MM.1S (cell line): Measurements from ENCODE around the gene ANKRD65.

ENCODE experiments used
- DNase-seq: peaks from one replicate; pipeline ENCODE4 v3.0.0-alpha.2; 2015
- H2AFZ ChIP-seq: fragments of 300-600 bp; sonication (generic); 2 replicates; pipeline ENCODE4 v1.6.0; 2016; ENCODE audit warnings: antibody characterized with exemption, low read length
- H3F3A ChIP-seq: fragments of 300-600 bp; sonication (generic); 2 replicates; pipeline ENCODE4 v1.6.1; 2016; ENCODE audit warnings: mild to moderate bottlenecking, antibody characterized with exemption, low read length, moderate library complexity, mixed read lengths; ENCODE audit not compliant: insufficient read depth
- H3K27ac ChIP-seq: fragments of 300-600 bp; sonication (generic); 2 replicates; pipeline ENCODE4 v1.5.1; 2016; ENCODE audit warnings: mild to moderate bottlenecking, low read length
- H3K27me3 ChIP-seq: fragments of 300-600 bp; sonication (generic); replicated peaks from 2 replicates; pipeline ENCODE4 v1.6.0; 2016; ENCODE audit warnings: low read length; ENCODE audit not compliant: insufficient read depth
- H3K36me3 ChIP-seq: fragments of 300-600 bp; sonication (generic); replicated peaks from 2 replicates; pipeline ENCODE4 v1.6.1; 2016; ENCODE audit warnings: mild to moderate bottlenecking, low read length, mixed read lengths; ENCODE audit not compliant: insufficient read depth
- H3K4me1 ChIP-seq: fragments of 300-600 bp; sonication (generic); 2 replicates; pipeline ENCODE4 v1.6.1; 2016; ENCODE audit warnings: low read length, mixed read lengths
- H3K4me2 ChIP-seq: fragments of 300-600 bp; sonication (generic); 2 replicates; pipeline ENCODE4 v1.6.0; 2016; ENCODE audit warnings: low read depth, low read length
- H3K4me3 ChIP-seq: fragments of 300-600 bp; sonication (generic); 2 replicates; pipeline ENCODE4 v1.5.1; 2016; ENCODE audit warnings: low read length, mixed read lengths
- H3K79me2 ChIP-seq: fragments of 300-600 bp; sonication (generic); 2 replicates; pipeline ENCODE4 v1.6.1; 2016; ENCODE audit warnings: mixed run types, low read length, mixed read lengths
- H3K9ac ChIP-seq: fragments of 300-600 bp; sonication (generic); 2 replicates; pipeline ENCODE4 v1.6.1; 2016; ENCODE audit warnings: low read length, mixed read lengths
- H3K9me2 ChIP-seq: fragments of 300-600 bp; sonication (generic); replicated peaks from 2 replicates; pipeline ENCODE4 v1.6.1; 2016; ENCODE audit warnings: mild to moderate bottlenecking, low read length, mixed read lengths; ENCODE audit not compliant: insufficient read depth
- H3K9me3 ChIP-seq: fragments of 300-600 bp; sonication (generic); replicated peaks from 2 replicates; pipeline ENCODE4 v1.6.1; 2016; ENCODE audit warnings: mild to moderate bottlenecking, low read length, mixed read lengths; ENCODE audit not compliant: insufficient read depth
- H4K20me1 ChIP-seq: fragments of 300-600 bp; sonication (generic); 2 replicates; pipeline ENCODE4 v1.6.1; 2016; ENCODE audit warnings: mild to moderate bottlenecking, low read length, moderate library complexity, mixed read lengths; ENCODE audit not compliant: insufficient read depth
- CTCF ChIP-seq: fragments of 300-600 bp; sonication (generic); IDR thresholded peaks from 2 replicates; pipeline ENCODE4 v1.5.1; 2016; ENCODE audit warnings: antibody characterized with exemption, low read length, mixed read lengths
- EZH2 ChIP-seq: fragments of 300-600 bp; sonication (generic); optimal IDR thresholded peaks from 2 replicates; pipeline ENCODE3; 2017; ENCODE audit warnings: low read depth, mild to moderate bottlenecking, antibody characterized with exemption, low read length, mixed read lengths
- EZH2phosphoT487 ChIP-seq: fragments of 300-600 bp; sonication (generic); IDR thresholded peaks from 2 replicates; pipeline ENCODE4 v1.6.1; 2018; ENCODE audit warnings: antibody characterized with exemption, low read length

ANKRD65 gene

GRCh38 chr1:1432951-1433803, 12.1 kb upstream of the ANKRD65 start:
- Histone ChIP-seq H3K4me1 (no peaks in the 10 kb centered on the region), H3K27me3 (peaks cover 72% of the 10 kb centered on the region), H4K20me1 (no peaks in the 10 kb centered on the region), H2AFZ (no peak overlapping the region), H3K9ac (no peak overlapping the region), H3K4me3 (no peak overlapping the region), H3F3A (no peaks in the 10 kb centered on the region), H3K9me2 (no peaks in the 10 kb centered on the region), H3K36me3 (no peaks in the 10 kb centered on the region), H3K79me2 (no peaks in the 10 kb centered on the region), H3K9me3 (no peaks in the 10 kb centered on the region), H3K4me2 (no peak overlapping the region), H3K27ac (no peak overlapping the region)
- DNase-seq, result no peak
- TF ChIP-seq CTCF (no peak), EZH2 (no peak)

GRCh38 chr1:1432274-1432950, 11.3 kb upstream of the ANKRD65 start:
- Histone ChIP-seq H3F3A (no peaks in the 10 kb centered on the region), H3K4me3 (no peak overlapping the region), H3K79me2 (no peaks in the 10 kb centered on the region), H2AFZ (no peak overlapping the region), H4K20me1 (no peaks in the 10 kb centered on the region), H3K27ac (no peak overlapping the region), H3K9ac (no peak overlapping the region), H3K27me3 (peaks cover 66% of the 10 kb centered on the region), H3K9me2 (no peaks in the 10 kb centered on the region), H3K4me1 (no peaks in the 10 kb centered on the region), H3K9me3 (no peaks in the 10 kb centered on the region), H3K4me2 (no peak overlapping the region), H3K36me3 (no peaks in the 10 kb centered on the region)
- no peak for DNase-seq
- TF ChIP-seq EZH2phosphoT487 (no peak), CTCF (no peak), EZH2 (no peak)

DNA sequence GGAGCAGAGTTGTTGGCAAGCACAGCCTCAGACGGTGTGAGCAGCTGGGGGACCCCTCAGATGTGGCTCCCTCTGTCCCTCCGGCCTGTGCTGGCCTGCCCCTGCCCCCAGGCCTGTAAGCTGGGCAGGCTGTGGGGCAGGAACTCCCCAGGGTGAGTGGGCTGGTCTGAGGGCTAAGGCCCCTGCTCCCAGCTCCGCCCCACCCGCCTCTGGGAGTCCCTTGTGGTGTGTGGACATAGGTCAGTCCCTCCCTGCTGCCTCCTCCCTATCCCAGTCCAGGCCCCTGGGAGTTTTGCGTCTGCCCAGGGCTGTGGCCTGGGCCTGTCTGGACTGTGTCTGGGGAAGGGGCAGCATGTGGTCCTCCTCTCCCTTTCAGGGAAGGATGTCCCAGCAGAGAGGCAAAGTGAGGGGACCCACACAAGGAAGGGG, 10.8 kb upstream of the ANKRD65 start:
- H3K9me3 ChIP-seq, result no peaks in the 10 kb centered on the region
- H3K27me3 ChIP-seq, result peaks cover 61% of the 10 kb centered on the region
- TF ChIP-seq CTCF (no peak), EZH2phosphoT487 (no peak), EZH2 (no peak)
- H3K27ac ChIP-seq, result no peak overlapping the region
- H3K4me3 ChIP-seq, result no peak overlapping the region
- no peak for DNase-seq
- H4K20me1 ChIP-seq, result no peaks in the 10 kb centered on the region
- no peaks in the 10 kb centered on the region for H3K9me2 ChIP-seq
- H3K79me2 ChIP-seq, result no peaks in the 10 kb centered on the region
- H3K9ac ChIP-seq, result no peak overlapping the region
- H3K4me2 ChIP-seq, result no peak overlapping the region
- H3F3A ChIP-seq, result no peaks in the 10 kb centered on the region
- no peaks in the 10 kb centered on the region for H3K36me3 ChIP-seq
- H2AFZ ChIP-seq, result no peak overlapping the region
- H3K4me1 ChIP-seq, result no peaks in the 10 kb centered on the region
